Measurements from ENCODE around the gene ORM2. TPM values are rescaled to one million over a fixed set of nuclear protein-coding genes. Genes with fewer than 3 reads are reported as not detected.

The ORM2 gene
- total RNA-seq, 1 donor from 2014 or later, result 0.32 TPM

GRCh38 chr9:114376586-114377445, 47.1 kb downstream of the ORM2 start:
- intact Hi-C loops (cut with DNase I), result no loop called here
- DNase-seq (ENCODE audit: low spot score), result no peak

GRCh38 chr9:114378016-114378415, 48.3 kb downstream of the ORM2 start:
- no peak for DNase-seq (ENCODE audit: low spot score)
- intact Hi-C loops (cut with DNase I), result no loop called here

- intact Hi-C loops (cut with DNase I), result no loop called here
- DNase-seq (ENCODE audit: low spot score), result peak; percentile 61
Measured at GRCh38 chr9:114378883-114379282, 49.2 kb downstream of the ORM2 start.

Other genes with a start within 250 kb of the ORM2 start
- gene KIF12, start 230.6 kb upstream of the ORM2 start, total RNA-seq, result not detected
- gene COL27A1, start 174.3 kb upstream of the ORM2 start, total RNA-seq, result 12.8 TPM
- gene ORM1, start 6.8 kb upstream of the ORM2 start, total RNA-seq, result not detected
- 4.5 TPM for gene AKNA, start 58.1 kb downstream of the ORM2 start, total RNA-seq
- gene WHRN, start 175.6 kb downstream of the ORM2 start, total RNA-seq, result 0.35 TPM

Measured in cardiac septum (tissue), 1 donor.